Muscle of leg (tissue), 11 donors: ENCODE results near the gene MUSTN1. TPM values are rescaled to one million over a fixed set of nuclear protein-coding genes. Genes with fewer than 3 reads are reported as not detected.

Source experiments
- DNase-seq: peaks from one replicate; pipeline ENCODE4 v3.0.0; 2013
- H3K27ac ChIP-seq: one replicate; pipeline ENCODE4 v1.5.1; 2013; ENCODE audit warnings: mild to moderate bottlenecking, low read length, control low read depth
- H3K27me3 ChIP-seq: one replicate; pipeline ENCODE4 v1.6.1; 2013; ENCODE audit warnings: low read length; ENCODE audit not compliant: control insufficient read depth, insufficient read depth
- H3K36me3 ChIP-seq: one replicate; pipeline ENCODE4 v1.6.1; 2013; ENCODE audit warnings: low read length; ENCODE audit not compliant: control insufficient read depth, insufficient read depth
- H3K4me1 ChIP-seq: one replicate; pipeline ENCODE4 v1.6.1; 2013; ENCODE audit warnings: low read length; ENCODE audit not compliant: control insufficient read depth, insufficient read depth
- H3K4me3 ChIP-seq: one replicate; pipeline ENCODE4 v1.5.1; 2013; ENCODE audit warnings: low read length, control low read depth
- H3K9me3 ChIP-seq: replicated peaks from 2 replicates; pipeline ENCODE4 v1.6.1; 2013; ENCODE audit warnings: low read depth, low read length; ENCODE audit not compliant: control insufficient read depth
- WGBS: methylation state at CpG from one replicate; pipeline ENCODE4 v1.1.5; 2013; ENCODE audit warnings: missing lambda C conversion rate; ENCODE audit not compliant: insufficient coverage; 5-methylcytosine and 5-hydroxymethylcytosine counted together
- polyA plus RNA-seq, 8 donors: library from polyadenylated mRNA; unstranded; fragments of 120-200 nt; gene quantifications; one replicate each; pipeline versions ENCODE4 v1.2.1 to v1.2.3, GENCODE V29; 2013; ENCODE audit warnings: inconsistent platforms in 1 of 8, low replicate concordance in 1 of 8; ENCODE audit not compliant: insufficient read length in 8 of 8, insufficient read depth in 1 of 8
- total RNA-seq: library from RNA; stranded (reverse); fragments of 120-200 nt; gene quantifications from one replicate; pipeline ENCODE4 v1.2.4, GENCODE V29; 2013

The MUSTN1 gene
- total and polyA plus RNA-seq, 9 donors = 93.5 to 168 (median 126) TPM

- no peak for DNase-seq
- H3K4me3 ChIP-seq = no peak overlapping the region
- H3K4me1 ChIP-seq = peaks cover 37% of the 10 kb centered on the region
- no peak overlapping the region for H3K27ac ChIP-seq
- peaks cover 17% of the 10 kb centered on the region for H3K36me3 ChIP-seq
- WGBS = no CpG with 5 or more reads among the region's 3 CpGs
- no peaks in the 10 kb centered on the region for H3K9me3 ChIP-seq
- H3K27me3 ChIP-seq = no peaks in the 10 kb centered on the region
These were observed 5.3 kb downstream of the MUSTN1 start for GRCh38 chr3:52829482-52829881.

- Histone ChIP-seq H3K9me3 (no peaks in the 10 kb centered on the region), H3K27me3 (no peaks in the 10 kb centered on the region), H3K36me3 (peaks cover 19% of the 10 kb centered on the region), H3K27ac (no peak overlapping the region), H3K4me3 (no peak overlapping the region), H3K4me1 (peaks cover 22% of the 10 kb centered on the region)
- 58% methylated on average over 6 of the region's 10 CpGs for WGBS
- DNase-seq = no peak
These were observed 6.9 kb downstream of the MUSTN1 start for GRCh38 chr3:52827866-52828376.

- H3K27ac ChIP-seq = no peak overlapping the region
- no peaks in the 10 kb centered on the region for H3K9me3 ChIP-seq
- 64% methylated on average over 3 of the region's 9 CpGs for WGBS
- no peaks in the 10 kb centered on the region for H3K27me3 ChIP-seq
- no peak for DNase-seq
- H3K36me3 ChIP-seq = peaks cover 19% of the 10 kb centered on the region
- peaks cover 17% of the 10 kb centered on the region for H3K4me1 ChIP-seq
- no peak overlapping the region for H3K4me3 ChIP-seq
These were observed 7.4 kb downstream of the MUSTN1 start for GRCh38 chr3:52827441-52827840.

- WGBS = 83% methylated on average over 8 of the region's 10 CpGs
- H3K27ac ChIP-seq = no peak overlapping the region
These were observed 10.8 kb downstream of the MUSTN1 start for GRCh38 chr3:52824037-52824436.

GRCh38 chr3:52822363-52822762 lies 12.5 kb downstream of the MUSTN1 start:
- WGBS = 93% methylated on average over 3 of the region's 5 CpGs
- no peaks in the 10 kb centered on the region for H3K27me3 ChIP-seq

More at GRCh38 chr3:52824037-52824436, 10.8 kb downstream of the MUSTN1 start:
- Histone ChIP-seq H3K9me3 (no peaks in the 10 kb centered on the region), H3K36me3 (peaks cover 26% of the 10 kb centered on the region), H3K27me3 (no peaks in the 10 kb centered on the region), H3K4me1 (no peaks in the 10 kb centered on the region), H3K4me3 (no peak overlapping the region)
- no peak for DNase-seq

GRCh38 chr3:52820736-52821135 lies 14.1 kb downstream of the MUSTN1 start:
- Histone ChIP-seq H3K9me3 (no peaks in the 10 kb centered on the region), H3K27ac (no peak overlapping the region), H3K4me1 (no peaks in the 10 kb centered on the region), H3K4me3 (no peak overlapping the region), H3K36me3 (peaks cover 23% of the 10 kb centered on the region), H3K27me3 (no peaks in the 10 kb centered on the region)
- 46% methylated on average over 11 of the region's 11 CpGs for WGBS
- no peak for DNase-seq

More at GRCh38 chr3:52822363-52822762, 12.5 kb downstream of the MUSTN1 start:
- H3K27ac ChIP-seq = no peak overlapping the region
- H3K4me1 ChIP-seq = no peaks in the 10 kb centered on the region
- peaks cover 26% of the 10 kb centered on the region for H3K36me3 ChIP-seq
- DNase-seq = no peak
- H3K9me3 ChIP-seq = no peaks in the 10 kb centered on the region
- no peak overlapping the region for H3K4me3 ChIP-seq

- no peak overlapping the region for H3K27ac ChIP-seq
- H3K4me1 ChIP-seq = no peaks in the 10 kb centered on the region
- H3K36me3 ChIP-seq = peaks cover 23% of the 10 kb centered on the region
- no peak for DNase-seq
- no peak overlapping the region for H3K4me3 ChIP-seq
- no peaks in the 10 kb centered on the region for H3K27me3 ChIP-seq
- no peaks in the 10 kb centered on the region for H3K9me3 ChIP-seq
- 59% methylated on average over 2 of the region's 2 CpGs for WGBS
These were observed 14.9 kb downstream of the MUSTN1 start for GRCh38 chr3:52819936-52820335.

- DNase-seq = no peak
- no peak overlapping the region for H3K4me3 ChIP-seq
- 92% methylated on average over 7 of the region's 7 CpGs for WGBS
- no peaks in the 10 kb centered on the region for H3K9me3 ChIP-seq
- H3K4me1 ChIP-seq = no peaks in the 10 kb centered on the region
- no peak overlapping the region for H3K27ac ChIP-seq
- H3K36me3 ChIP-seq = peaks cover 23% of the 10 kb centered on the region
- no peaks in the 10 kb centered on the region for H3K27me3 ChIP-seq
These were observed 17.0 kb downstream of the MUSTN1 start for GRCh38 chr3:52817860-52818259.

- Histone ChIP-seq H3K36me3 (peaks cover 23% of the 10 kb centered on the region), H3K27me3 (no peaks in the 10 kb centered on the region), H3K4me3 (no peak overlapping the region), H3K4me1 (no peaks in the 10 kb centered on the region), H3K9me3 (no peaks in the 10 kb centered on the region), H3K27ac (no peak overlapping the region)
- no peak for DNase-seq
- WGBS = 94% methylated on average over 7 of the region's 10 CpGs
These were observed 17.6 kb downstream of the MUSTN1 start for GRCh38 chr3:52817221-52817620.

GRCh38 chr3:52816654-52817053 lies 18.2 kb downstream of the MUSTN1 start:
- H3K4me1 ChIP-seq = no peaks in the 10 kb centered on the region
- WGBS = 91% methylated on average over 10 of the region's 10 CpGs
- H3K27ac ChIP-seq = no peak overlapping the region
- H3K36me3 ChIP-seq = peaks cover 23% of the 10 kb centered on the region
- no peak for DNase-seq
- H3K27me3 ChIP-seq = no peaks in the 10 kb centered on the region
- H3K4me3 ChIP-seq = no peak overlapping the region
- no peaks in the 10 kb centered on the region for H3K9me3 ChIP-seq

- Histone ChIP-seq H3K36me3 (peaks cover 19% of the 10 kb centered on the region), H3K4me1 (no peaks in the 10 kb centered on the region), H3K27me3 (no peaks in the 10 kb centered on the region), H3K4me3 (no peak overlapping the region), H3K27ac (no peak overlapping the region), H3K9me3 (no peaks in the 10 kb centered on the region)
- WGBS = 85% methylated on average over 3 of the region's 6 CpGs
- no peak for DNase-seq
These were observed 18.6 kb downstream of the MUSTN1 start for GRCh38 chr3:52816199-52816598.
